GM19467 (cell line): ENCODE data around the gene ECSIT.

Experiments used
- ATAC-seq: cut with Tn5 transposase; IDR thresholded peaks from one replicate; pipeline ENCODE4 v1.9.1; 2021; ENCODE audit warnings: mild to moderate bottlenecking, moderate library complexity; ENCODE audit not compliant: unreplicated experiment

The ECSIT gene

GRCh38 chr19:11505032-11505503 is 23.9 kb downstream of the ECSIT start:
- peak; percentile 76 for ATAC-seq

GRCh38 chr19:11504502-11505031 is 24.4 kb downstream of the ECSIT start:
- no peak for ATAC-seq

GRCh38 chr19:11499890-11500420 is 29.0 kb downstream of the ECSIT start:
- no peak for ATAC-seq

- no peak for ATAC-seq
Measured at GRCh38 chr19:11499220-11499726, 29.7 kb downstream of the ECSIT start.

GRCh38 chr19:11496391-11497163 is 32.4 kb downstream of the ECSIT start:
- ATAC-seq: no peak

- ATAC-seq: no peak
Measured at GRCh38 chr19:11495885-11496284, 33.0 kb downstream of the ECSIT start.

- ATAC-seq: no peak
Measured at GRCh38 chr19:11495481-11495880, 33.5 kb downstream of the ECSIT start.

GRCh38 chr19:11494634-11495285 is 34.2 kb downstream of the ECSIT start:
- no peak for ATAC-seq

GRCh38 chr19:11489378-11489777 is 39.6 kb downstream of the ECSIT start:
- ATAC-seq: no peak

GRCh38 chr19:11486661-11487503 is 42.1 kb downstream of the ECSIT start:
- ATAC-seq: no peak

- no peak for ATAC-seq
Measured at GRCh38 chr19:11485245-11485837, 43.6 kb downstream of the ECSIT start.

GRCh38 chr19:11483366-11484111 is 45.4 kb downstream of the ECSIT start:
- no peak for ATAC-seq

- ATAC-seq: peak; percentile 60
Measured at GRCh38 chr19:11482384-11483050, 46.4 kb downstream of the ECSIT start.

- ATAC-seq: peak; percentile 42
Measured at GRCh38 chr19:11481534-11482383, 47.2 kb downstream of the ECSIT start.

- ATAC-seq: no peak
Measured at GRCh38 chr19:11480715-11481533, 48.0 kb downstream of the ECSIT start, which contains the start of gene ELAVL3. Gene ELAVL3 (minus strand): TSS chr19:11481046. CDS start chr19:11480608, 438 bp downstream.

- ATAC-seq: no peak
Measured at GRCh38 chr19:11479898-11480714, 48.8 kb downstream of the ECSIT start.
